Hepatocyte (in vitro differentiated cells): ENCODE measurements around the gene TBC1D24. TPM values are rescaled to one million over a fixed set of nuclear protein-coding genes. Genes with fewer than 3 reads are reported as not detected.
A peak's percentile ranks its signal among the peaks of the same experiment; 100 is the strongest.

ENCODE experiments used
- DNase-seq: peaks from one replicate; pipeline ENCODE4 v3.0.0-alpha.2; 2016; ENCODE audit warnings: low spot score
- H2AFZ ChIP-seq: fragments of 200-600 bp; sonication (generic); 2 replicates; pipeline ENCODE4 v1.6.0; 2016; ENCODE audit warnings: antibody characterized with exemption, mild to moderate bottlenecking
- H3K27ac ChIP-seq: fragments of 200-600 bp; sonication (generic); 2 replicates; pipeline ENCODE4 v1.5.1; 2016; ENCODE audit warnings: mild to moderate bottlenecking
- H3K27me3 ChIP-seq: fragments of 200-600 bp; sonication (generic); 2 replicates; pipeline ENCODE4 v1.6.1; 2016
- H3K36me3 ChIP-seq: fragments of 200-600 bp; sonication (generic); replicated peaks from 2 replicates; pipeline ENCODE4 v1.5.1; 2016; ENCODE audit warnings: low read depth; ENCODE audit not compliant: insufficient read depth
- H3K4me1 ChIP-seq: fragments of 200-600 bp; sonication (generic); 2 replicates; pipeline ENCODE4 v1.5.1; 2016; ENCODE audit warnings: mild to moderate bottlenecking, moderate library complexity; ENCODE audit not compliant: insufficient read depth
- H3K4me2 ChIP-seq: fragments of 200-600 bp; sonication (generic); 2 replicates; pipeline ENCODE4 v1.6.0; 2016
- H3K4me3 ChIP-seq: fragments of 200-600 bp; sonication (generic); 2 replicates; pipeline ENCODE4 v1.5.1; 2016; ENCODE audit warnings: mild to moderate bottlenecking
- H3K79me2 ChIP-seq: fragments of 200-600 bp; sonication (generic); 2 replicates; pipeline ENCODE4 v1.6.0; 2017; ENCODE audit warnings: mild to moderate bottlenecking
- H3K9me2 ChIP-seq: fragments of 200-600 bp; sonication (generic); replicated peaks from 2 replicates; pipeline ENCODE4 v1.6.0; 2017; ENCODE audit warnings: mild to moderate bottlenecking; ENCODE audit not compliant: insufficient read depth
- H3K9me3 ChIP-seq: fragments of 200-600 bp; sonication (generic); 2 replicates; pipeline ENCODE4 v1.5.1; 2016; ENCODE audit warnings: low read depth, mild to moderate bottlenecking
- H4K20me1 ChIP-seq: fragments of 200-600 bp; sonication (generic); 2 replicates; pipeline ENCODE4 v1.6.0; 2016; ENCODE audit warnings: mild to moderate bottlenecking; ENCODE audit not compliant: insufficient read depth, poor library complexity, severe bottlenecking
- EZH2 ChIP-seq: fragments of 200-600 bp; sonication (generic); IDR thresholded peaks from 2 replicates; pipeline ENCODE4 v1.6.1; 2016; ENCODE audit warnings: antibody characterized with exemption, mild to moderate bottlenecking, borderline replicate concordance
- EZH2phosphoT487 ChIP-seq: fragments of 200-600 bp; sonication (generic); IDR thresholded peaks from one replicate; pipeline ENCODE4 v1.6.1; 2018; ENCODE audit warnings: antibody characterized with exemption, mild to moderate bottlenecking, low read depth, moderate library complexity; ENCODE audit not compliant: unreplicated experiment, severe bottlenecking
- WGBS: methylation state at CpG from one replicate; pipeline ENCODE4 v1.1.6; 2016; ENCODE audit warnings: low lambda C conversion rate; ENCODE audit errors: missing lambda C conversion rate; 5-methylcytosine and 5-hydroxymethylcytosine counted together
- polyA plus RNA-seq: library from polyadenylated mRNA; unstranded; fragments of >200 nt; fragmentation: Nextera tagmentation; extraction: Ambion mirVana; gene quantifications from 2 replicates; pipeline ENCODE4 v1.2.1, GENCODE V29; 2016
- total RNA-seq: library from RNA; depleted of rRNA; stranded (reverse); fragments of >200 nt; gene quantifications from 2 replicates; pipeline ENCODE4 v1.2.3, GENCODE V29; 2014
- TF ChIP-seq, protein P1 (sequence below): fragments of 200-600 bp; sonication (generic); IDR thresholded peaks from 2 replicates; pipeline ENCODE4 v1.5.1; 2016; ENCODE audit warnings: antibody characterized with exemption, mild to moderate bottlenecking; ENCODE audit not compliant: poor library complexity

Gene TBC1D24
- total and polyA plus RNA-seq, 2 experiments from 2014 or later: 8.3 to 13.6 TPM

GRCh38 chr16:2508722-2509400 lies 33.9 kb downstream of the TBC1D24 start:
- peaks cover 8% of the 10 kb centered on the region for H3K4me1 ChIP-seq
- no peaks in the 10 kb centered on the region for H3K9me3 ChIP-seq
- H3K9me2 ChIP-seq: no peaks in the 10 kb centered on the region
- H3K27me3 ChIP-seq: no peaks in the 10 kb centered on the region
- H3K4me3 ChIP-seq: no peak overlapping the region
- WGBS: 92% methylated on average over 18 of the region's 18 CpGs
- no peaks in the 10 kb centered on the region for H3K36me3 ChIP-seq
- H4K20me1 ChIP-seq: no peaks in the 10 kb centered on the region
- H3K79me2 ChIP-seq: peaks cover under 1% of the 10 kb centered on the region
- no peak overlapping the region for H2AFZ ChIP-seq
- DNase-seq: no peak
- H3K4me2 ChIP-seq: no peak overlapping the region
- no peak overlapping the region for H3K27ac ChIP-seq
- TF ChIP-seq, protein P1, sequence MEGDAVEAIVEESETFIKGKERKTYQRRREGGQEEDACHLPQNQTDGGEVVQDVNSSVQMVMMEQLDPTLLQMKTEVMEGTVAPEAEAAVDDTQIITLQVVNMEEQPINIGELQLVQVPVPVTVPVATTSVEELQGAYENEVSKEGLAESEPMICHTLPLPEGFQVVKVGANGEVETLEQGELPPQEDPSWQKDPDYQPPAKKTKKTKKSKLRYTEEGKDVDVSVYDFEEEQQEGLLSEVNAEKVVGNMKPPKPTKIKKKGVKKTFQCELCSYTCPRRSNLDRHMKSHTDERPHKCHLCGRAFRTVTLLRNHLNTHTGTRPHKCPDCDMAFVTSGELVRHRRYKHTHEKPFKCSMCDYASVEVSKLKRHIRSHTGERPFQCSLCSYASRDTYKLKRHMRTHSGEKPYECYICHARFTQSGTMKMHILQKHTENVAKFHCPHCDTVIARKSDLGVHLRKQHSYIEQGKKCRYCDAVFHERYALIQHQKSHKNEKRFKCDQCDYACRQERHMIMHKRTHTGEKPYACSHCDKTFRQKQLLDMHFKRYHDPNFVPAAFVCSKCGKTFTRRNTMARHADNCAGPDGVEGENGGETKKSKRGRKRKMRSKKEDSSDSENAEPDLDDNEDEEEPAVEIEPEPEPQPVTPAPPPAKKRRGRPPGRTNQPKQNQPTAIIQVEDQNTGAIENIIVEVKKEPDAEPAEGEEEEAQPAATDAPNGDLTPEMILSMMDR: no peak
- TF ChIP-seq EZH2phosphoT487 (no peak), EZH2 (no peak)

GRCh38 chr16:2511128-2511800 lies 36.3 kb downstream of the TBC1D24 start:
- peak; percentile 74 for DNase-seq
- TF ChIP-seq EZH2phosphoT487 (no peak), EZH2 (no peak)
- TF ChIP-seq, protein P1: no peak
- Histone ChIP-seq H3K27me3 (no peaks in the 10 kb centered on the region), H3K4me1 (peaks cover 17% of the 10 kb centered on the region), H3K9me3 (no peaks in the 10 kb centered on the region), H4K20me1 (peaks cover 20% of the 10 kb centered on the region), H3K79me2 (peaks cover 25% of the 10 kb centered on the region), H3K27ac (no peak overlapping the region), H3K4me3 (no peak overlapping the region), H3K36me3 (no peaks in the 10 kb centered on the region), H2AFZ (no peak overlapping the region), H3K9me2 (no peaks in the 10 kb centered on the region), H3K4me2 (no peak overlapping the region)
- WGBS: 76% methylated on average over 13 of the region's 24 CpGs

DNA sequence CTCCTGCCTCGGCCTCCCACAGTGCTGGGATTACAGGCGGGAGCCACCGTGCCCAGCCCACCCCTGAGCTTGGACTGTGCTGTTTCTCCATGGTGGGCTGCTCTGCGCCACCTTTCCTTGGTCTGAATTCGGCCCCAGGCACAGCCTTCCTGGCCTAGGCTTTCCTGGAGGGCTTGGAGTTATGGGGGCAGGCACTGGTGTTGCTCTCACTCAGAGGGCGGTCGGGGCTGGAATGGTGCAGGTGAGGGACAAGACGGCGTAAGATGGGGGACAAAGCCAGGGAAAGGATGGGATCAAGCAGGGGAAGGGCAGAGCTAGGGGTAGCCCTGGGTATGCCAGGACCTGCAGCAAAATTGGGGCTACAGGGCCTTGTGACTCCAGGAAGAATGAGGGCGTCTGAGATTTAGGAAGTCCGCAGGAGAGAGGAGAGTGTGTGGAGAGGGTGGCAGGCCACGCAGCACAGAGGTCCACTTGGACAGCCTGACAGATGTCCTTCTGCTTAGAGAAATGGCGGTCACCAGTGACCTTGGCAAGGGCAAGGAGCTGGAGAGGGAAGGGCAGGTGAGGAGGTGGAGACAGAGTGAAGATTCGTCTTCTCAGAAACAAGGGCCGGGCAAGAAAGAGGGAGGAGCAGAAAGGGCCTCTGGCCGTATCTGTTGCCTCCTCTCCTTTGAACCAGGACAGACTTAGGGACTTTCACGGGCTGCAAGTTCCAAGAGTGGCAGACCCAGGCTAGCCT lies 37.2 kb downstream of the TBC1D24 start:
- Histone ChIP-seq H3K27me3 (no peaks in the 10 kb centered on the region), H3K36me3 (no peaks in the 10 kb centered on the region), H3K4me1 (peaks cover 26% of the 10 kb centered on the region), H4K20me1 (peaks cover 29% of the 10 kb centered on the region), H2AFZ (no peak overlapping the region), H3K9me2 (no peaks in the 10 kb centered on the region), H3K4me2 (peak overlapping the region; percentile 98), H3K4me3 (no peak overlapping the region), H3K9me3 (no peaks in the 10 kb centered on the region), H3K27ac (peak overlapping the region; percentile 100), H3K79me2 (peaks cover 34% of the 10 kb centered on the region)
- 86% methylated on average over 17 of the region's 17 CpGs for WGBS
- TF ChIP-seq EZH2phosphoT487: no peak
- no peak for TF ChIP-seq EZH2
- TF ChIP-seq, protein P1: no peak
- no peak for DNase-seq
